Effector memory CD4-positive, alpha-beta T cell (primary cell): Measurements from ENCODE around the gene SLC25A24.
"Not testable (repeated sequence)": the region's sequence is repeated elsewhere in the genome, so short reads cannot be mapped to it uniquely, and the experiment has no call there.

Source experiments
- DNase-seq, 3 donors: peaks; one replicate each; pipeline ENCODE4 v3.0.0-alpha.2; 2020
- H3K27ac ChIP-seq: 2 replicates; pipeline ENCODE4 v1.7.0; 2013; ENCODE audit warnings: mild to moderate bottlenecking, low read length, moderate library complexity; ENCODE audit not compliant: insufficient read depth, poor library complexity, severe bottlenecking
- H3K27me3 ChIP-seq: replicated peaks from 2 replicates; pipeline ENCODE4 v1.7.0; 2013; ENCODE audit warnings: mild to moderate bottlenecking, low read length; ENCODE audit not compliant: insufficient read depth, control insufficient read depth, poor library complexity, severe bottlenecking
- H3K36me3 ChIP-seq: 2 replicates; pipeline ENCODE4 v1.7.0; 2013; ENCODE audit warnings: mild to moderate bottlenecking, low read length, moderate library complexity; ENCODE audit not compliant: control insufficient read depth, insufficient read depth
- H3K4me1 ChIP-seq: 2 replicates; pipeline ENCODE4 v1.7.0; 2013; ENCODE audit warnings: low read length, mild to moderate bottlenecking; ENCODE audit not compliant: control insufficient read depth, insufficient read depth, poor library complexity, severe bottlenecking
- H3K4me3 ChIP-seq: 2 replicates; pipeline ENCODE4 v1.7.0; 2013; ENCODE audit warnings: low read length, low read depth, mild to moderate bottlenecking; ENCODE audit not compliant: insufficient read depth, poor library complexity, severe bottlenecking
- H3K9me3 ChIP-seq: 2 replicates; pipeline ENCODE4 v1.7.0; 2013; ENCODE audit warnings: mild to moderate bottlenecking, low read length, moderate library complexity; ENCODE audit not compliant: control insufficient read depth

The SLC25A24 gene

GRCh38 chr1:108140936-108141335 lies 59.2 kb downstream of the SLC25A24 start:
- H3K27me3 ChIP-seq, result no peaks in the 10 kb centered on the region
- H3K36me3 ChIP-seq, result peaks cover 26% of the 10 kb centered on the region
- no peak overlapping the region for H3K27ac ChIP-seq
- no peaks in the 10 kb centered on the region for H3K4me1 ChIP-seq
- no peak for DNase-seq
- no peaks in the 10 kb centered on the region for H3K9me3 ChIP-seq
- H3K4me3 ChIP-seq, result no peak overlapping the region

GRCh38 chr1:108140177-108140576 lies 60.0 kb downstream of the SLC25A24 start:
- Histone ChIP-seq H3K27me3 (no peaks in the 10 kb centered on the region), H3K4me3 (no peak overlapping the region), H3K36me3 (peaks cover 29% of the 10 kb centered on the region), H3K27ac (no peak overlapping the region), H3K9me3 (no peaks in the 10 kb centered on the region), H3K4me1 (no peaks in the 10 kb centered on the region)
- no peak for DNase-seq

GRCh38 chr1:108139555-108139954 lies 60.6 kb downstream of the SLC25A24 start:
- not testable (repeated sequence) for H3K27ac ChIP-seq, DNase-seq, H3K27me3 ChIP-seq, H3K9me3 ChIP-seq, H3K4me1 ChIP-seq, H3K4me3 ChIP-seq
- H3K36me3 ChIP-seq, result peaks cover 30% of the 10 kb centered on the region

- not testable (repeated sequence) for H3K27ac ChIP-seq, H3K4me3 ChIP-seq, H3K9me3 ChIP-seq, DNase-seq, H3K27me3 ChIP-seq, H3K4me1 ChIP-seq
- peaks cover 18% of the 10 kb centered on the region for H3K36me3 ChIP-seq
These were observed 67.0 kb downstream of the SLC25A24 start for GRCh38 chr1:108133148-108133547.

GRCh38 chr1:108132367-108132766 lies 67.8 kb downstream of the SLC25A24 start:
- H3K9me3 ChIP-seq, H3K4me3 ChIP-seq, H3K27ac ChIP-seq, H3K4me1 ChIP-seq, DNase-seq, H3K27me3 ChIP-seq: not testable (repeated sequence)
- H3K36me3 ChIP-seq, result peaks cover 15% of the 10 kb centered on the region

GRCh38 chr1:108131281-108131680 lies 68.9 kb downstream of the SLC25A24 start:
- not testable (repeated sequence) for H3K36me3 ChIP-seq

GRCh38 chr1:108130794-108131193 lies 69.3 kb downstream of the SLC25A24 start:
- no peak overlapping the region for H3K27ac ChIP-seq
- H3K4me3 ChIP-seq, result no peak overlapping the region
- DNase-seq, result no peak
- peaks cover 7% of the 10 kb centered on the region for H3K36me3 ChIP-seq
- H3K9me3 ChIP-seq, result no peaks in the 10 kb centered on the region
- H3K27me3 ChIP-seq, result no peaks in the 10 kb centered on the region
- no peaks in the 10 kb centered on the region for H3K4me1 ChIP-seq

More at GRCh38 chr1:108131281-108131680, 68.9 kb downstream of the SLC25A24 start:
- H3K9me3 ChIP-seq, H3K4me3 ChIP-seq, H3K4me1 ChIP-seq, H3K27me3 ChIP-seq, DNase-seq, H3K27ac ChIP-seq: not testable (repeated sequence)

GRCh38 chr1:108129999-108130398 lies 70.1 kb downstream of the SLC25A24 start:
- H3K4me1 ChIP-seq, result no peaks in the 10 kb centered on the region

GRCh38 chr1:108125312-108126138 lies 74.6 kb downstream of the SLC25A24 start:
- H3K27me3 ChIP-seq, result no peaks in the 10 kb centered on the region
- H3K4me3 ChIP-seq, result no peak overlapping the region
- H3K36me3 ChIP-seq, result no peaks in the 10 kb centered on the region

More at GRCh38 chr1:108129999-108130398, 70.1 kb downstream of the SLC25A24 start:
- no peak for DNase-seq
- H3K9me3 ChIP-seq, result no peaks in the 10 kb centered on the region
- no peak overlapping the region for H3K4me3 ChIP-seq
- no peak overlapping the region for H3K27ac ChIP-seq
- no peaks in the 10 kb centered on the region for H3K27me3 ChIP-seq
- peaks cover 4% of the 10 kb centered on the region for H3K36me3 ChIP-seq

GRCh38 chr1:108124622-108125311 lies 75.4 kb downstream of the SLC25A24 start:
- no peak for DNase-seq
- Histone ChIP-seq H3K27me3 (no peaks in the 10 kb centered on the region), H3K9me3 (no peaks in the 10 kb centered on the region), H3K36me3 (no peaks in the 10 kb centered on the region), H3K4me3 (no peak overlapping the region), H3K4me1 (no peaks in the 10 kb centered on the region), H3K27ac (no peak overlapping the region)

More at GRCh38 chr1:108125312-108126138, 74.6 kb downstream of the SLC25A24 start:
- DNase-seq, result peak; percentile 24 to 45 (median 40)
- H3K4me1 ChIP-seq, result no peaks in the 10 kb centered on the region
- no peak overlapping the region for H3K27ac ChIP-seq
- H3K9me3 ChIP-seq, result no peaks in the 10 kb centered on the region
